GM19025 (cell line): Measurements from ENCODE around the gene LSAMP.

ENCODE experiments used
- ATAC-seq: cut with Tn5 transposase; IDR thresholded peaks from one replicate; pipeline ENCODE4 v1.9.1; 2021; ENCODE audit warnings: mild to moderate bottlenecking, low read depth, moderate library complexity; ENCODE audit not compliant: unreplicated experiment

Gene LSAMP

GRCh38 chr3:116069024-116069423 lies 376.3 kb downstream of the LSAMP start:
- ATAC-seq = no peak

- ATAC-seq = no peak
Measured at GRCh38 chr3:116067326-116067725, 378.0 kb downstream of the LSAMP start.

GRCh38 chr3:116065501-116065900 lies 379.8 kb downstream of the LSAMP start:
- no peak for ATAC-seq

- ATAC-seq = no peak
Measured at GRCh38 chr3:116064646-116065045, 380.6 kb downstream of the LSAMP start.

- no peak for ATAC-seq
Measured at GRCh38 chr3:116059421-116060096, 385.7 kb downstream of the LSAMP start.

- ATAC-seq = no peak
Measured at GRCh38 chr3:116058844-116059243, 386.4 kb downstream of the LSAMP start.

GRCh38 chr3:116057400-116058006 lies 387.8 kb downstream of the LSAMP start:
- no peak for ATAC-seq

GRCh38 chr3:116056280-116056679 lies 389.0 kb downstream of the LSAMP start:
- ATAC-seq = peak; percentile 86

GRCh38 chr3:116053017-116053416 lies 392.3 kb downstream of the LSAMP start:
- no peak for ATAC-seq

GRCh38 chr3:116052602-116053001 lies 392.7 kb downstream of the LSAMP start:
- no peak for ATAC-seq

GRCh38 chr3:116051586-116051985 lies 393.7 kb downstream of the LSAMP start:
- ATAC-seq = no peak

GRCh38 chr3:116051040-116051439 lies 394.2 kb downstream of the LSAMP start:
- no peak for ATAC-seq

GRCh38 chr3:116050311-116050915 lies 394.9 kb downstream of the LSAMP start:
- ATAC-seq = no peak

GRCh38 chr3:116048991-116049390 lies 396.3 kb downstream of the LSAMP start:
- ATAC-seq = no peak

GRCh38 chr3:116046350-116046749 lies 398.9 kb downstream of the LSAMP start:
- no peak for ATAC-seq

- no peak for ATAC-seq
Measured at GRCh38 chr3:116045314-116045713, 400.0 kb downstream of the LSAMP start.

- ATAC-seq = no peak
Measured at GRCh38 chr3:116040152-116040551, 405.1 kb downstream of the LSAMP start.

- ATAC-seq = no peak
Measured at GRCh38 chr3:116039651-116039985, 405.7 kb downstream of the LSAMP start.

- ATAC-seq = no peak
Measured at GRCh38 chr3:116038968-116039650, 406.2 kb downstream of the LSAMP start.

- ATAC-seq = peak; percentile 94
Measured at GRCh38 chr3:116037954-116038911, 407.1 kb downstream of the LSAMP start.
